ENCODE data around the gene APBB2. TPM values are rescaled to one million over a fixed set of nuclear protein-coding genes. Genes with fewer than 3 reads are reported as not detected.
A peak's percentile ranks its signal among the peaks of the same experiment; 100 is the strongest.

Gene APBB2
- total RNA-seq, 1 donor from 2014 or later, result 63.2 TPM

DNA sequence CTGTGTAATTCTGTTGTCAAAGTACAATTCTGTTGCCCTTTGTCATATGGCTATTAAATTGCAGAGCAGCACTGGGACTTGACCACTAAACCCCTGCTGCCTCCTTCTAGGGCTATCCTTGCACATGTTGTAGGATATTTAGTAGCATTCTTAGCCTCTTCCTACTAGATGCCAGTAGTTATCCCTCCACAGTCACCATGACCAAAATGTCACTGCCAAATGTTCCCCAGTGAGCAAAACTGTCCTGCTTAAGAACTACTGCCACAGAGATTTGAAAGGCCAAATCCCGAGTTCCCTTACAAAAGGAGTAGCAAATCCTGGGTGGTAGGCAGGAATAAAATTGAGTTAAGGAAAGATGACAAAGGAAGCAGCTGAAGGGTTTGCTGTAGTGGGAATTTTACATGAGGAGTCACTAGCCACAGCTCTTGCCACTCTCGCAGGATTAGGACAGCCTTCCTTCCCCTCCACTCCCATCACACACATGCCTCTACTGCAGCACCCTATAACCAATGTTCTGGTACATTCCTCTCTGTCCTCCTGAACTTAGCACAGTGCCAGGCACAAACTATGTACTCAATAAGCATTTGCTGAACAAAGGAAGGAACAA lies 8.4 kb downstream of the APBB2 start:
- TF ChIP-seq, protein P1, sequence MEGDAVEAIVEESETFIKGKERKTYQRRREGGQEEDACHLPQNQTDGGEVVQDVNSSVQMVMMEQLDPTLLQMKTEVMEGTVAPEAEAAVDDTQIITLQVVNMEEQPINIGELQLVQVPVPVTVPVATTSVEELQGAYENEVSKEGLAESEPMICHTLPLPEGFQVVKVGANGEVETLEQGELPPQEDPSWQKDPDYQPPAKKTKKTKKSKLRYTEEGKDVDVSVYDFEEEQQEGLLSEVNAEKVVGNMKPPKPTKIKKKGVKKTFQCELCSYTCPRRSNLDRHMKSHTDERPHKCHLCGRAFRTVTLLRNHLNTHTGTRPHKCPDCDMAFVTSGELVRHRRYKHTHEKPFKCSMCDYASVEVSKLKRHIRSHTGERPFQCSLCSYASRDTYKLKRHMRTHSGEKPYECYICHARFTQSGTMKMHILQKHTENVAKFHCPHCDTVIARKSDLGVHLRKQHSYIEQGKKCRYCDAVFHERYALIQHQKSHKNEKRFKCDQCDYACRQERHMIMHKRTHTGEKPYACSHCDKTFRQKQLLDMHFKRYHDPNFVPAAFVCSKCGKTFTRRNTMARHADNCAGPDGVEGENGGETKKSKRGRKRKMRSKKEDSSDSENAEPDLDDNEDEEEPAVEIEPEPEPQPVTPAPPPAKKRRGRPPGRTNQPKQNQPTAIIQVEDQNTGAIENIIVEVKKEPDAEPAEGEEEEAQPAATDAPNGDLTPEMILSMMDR (IDR thresholded peaks at IDR 0.05; ENCODE audit: unreplicated experiment), result no peak
- Mint-ChIP-seq H3K4me1 (peaks cover 52% of the 10 kb centered on the region), H3K27me3 (ENCODE audit: low read depth) (no peaks in the 10 kb centered on the region), H3K36me3 (no peaks in the 10 kb centered on the region), H3K27ac (no peak overlapping the region), H3K9me3 (peaks cover 4% of the 10 kb centered on the region), H3K4me3 (no peak overlapping the region)
- no peak for DNase-seq (ENCODE audit: low spot score in 2 of 2, unreplicated experiment in 2 of 2)

DNA sequence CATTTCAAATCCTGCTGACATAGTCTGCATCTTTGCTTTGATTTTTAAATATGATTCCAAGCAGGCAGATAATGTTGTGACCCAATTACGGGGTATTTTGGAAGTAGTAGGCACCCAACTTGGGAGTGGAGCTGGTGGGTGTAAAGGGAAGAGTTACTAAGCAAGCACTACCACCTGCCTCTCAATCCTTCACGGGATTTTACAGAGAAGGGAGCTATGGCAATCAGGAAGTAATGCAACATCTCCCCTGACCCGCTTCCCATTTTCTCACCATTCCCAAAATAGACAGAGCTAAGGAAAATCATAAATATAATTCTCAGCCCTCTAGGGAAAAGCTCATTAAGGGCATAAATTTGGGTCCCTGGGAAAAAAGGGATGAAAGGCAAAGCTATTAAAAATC lies 9.2 kb downstream of the APBB2 start:
- peak overlapping the region; percentile 94 for H3K27ac Mint-ChIP-seq
- H3K9me3 Mint-ChIP-seq, result peaks cover 4% of the 10 kb centered on the region
- peaks cover 55% of the 10 kb centered on the region for H3K4me1 Mint-ChIP-seq
- H3K27me3 Mint-ChIP-seq (ENCODE audit: low read depth), result no peaks in the 10 kb centered on the region
- H3K4me3 Mint-ChIP-seq, result no peak overlapping the region
- DNase-seq (ENCODE audit: low spot score in 2 of 2, unreplicated experiment in 2 of 2), result no peak
- TF ChIP-seq, protein P1 (IDR thresholded peaks at IDR 0.05; ENCODE audit: unreplicated experiment), result no peak
- H3K36me3 Mint-ChIP-seq, result no peaks in the 10 kb centered on the region

DNA sequence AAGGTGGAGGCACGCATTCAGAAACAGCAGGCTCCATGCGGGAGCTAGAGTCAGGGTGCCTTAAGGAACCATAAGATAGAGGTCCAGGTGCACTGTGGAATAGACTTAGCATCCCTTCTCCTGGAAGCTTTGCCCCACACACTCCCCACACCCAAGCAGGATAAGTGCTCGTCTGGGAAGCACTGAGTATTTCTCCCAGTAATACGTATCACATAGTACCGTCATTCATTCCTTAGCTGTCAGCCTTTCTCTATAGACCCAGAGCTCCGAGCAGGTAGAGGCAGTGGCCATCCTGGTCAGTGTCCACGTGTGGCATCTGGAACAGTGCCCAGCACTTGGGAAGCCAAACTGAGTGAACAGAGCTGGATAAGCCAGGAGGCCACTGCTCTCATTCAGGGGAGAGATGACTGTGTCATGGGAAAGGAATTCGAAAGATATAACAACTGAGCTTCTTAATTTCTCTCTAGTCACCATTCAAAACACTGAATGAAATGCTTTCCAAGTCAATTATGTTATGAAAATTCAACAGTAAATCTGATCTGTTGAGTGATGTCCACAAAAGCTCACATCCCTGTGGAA lies 9.9 kb downstream of the APBB2 start:
- TF ChIP-seq, protein P1 (IDR thresholded peaks at IDR 0.05; ENCODE audit: unreplicated experiment), result no peak
- peaks cover 4% of the 10 kb centered on the region for H3K9me3 Mint-ChIP-seq
- H3K4me1 Mint-ChIP-seq, result peaks cover 61% of the 10 kb centered on the region
- no peak for DNase-seq (ENCODE audit: low spot score in 2 of 2, unreplicated experiment in 2 of 2)
- no peaks in the 10 kb centered on the region for H3K27me3 Mint-ChIP-seq (ENCODE audit: low read depth)
- no peaks in the 10 kb centered on the region for H3K36me3 Mint-ChIP-seq
- H3K4me3 Mint-ChIP-seq, result no peak overlapping the region
- peak overlapping the region; percentile 94 for H3K27ac Mint-ChIP-seq

DNA sequence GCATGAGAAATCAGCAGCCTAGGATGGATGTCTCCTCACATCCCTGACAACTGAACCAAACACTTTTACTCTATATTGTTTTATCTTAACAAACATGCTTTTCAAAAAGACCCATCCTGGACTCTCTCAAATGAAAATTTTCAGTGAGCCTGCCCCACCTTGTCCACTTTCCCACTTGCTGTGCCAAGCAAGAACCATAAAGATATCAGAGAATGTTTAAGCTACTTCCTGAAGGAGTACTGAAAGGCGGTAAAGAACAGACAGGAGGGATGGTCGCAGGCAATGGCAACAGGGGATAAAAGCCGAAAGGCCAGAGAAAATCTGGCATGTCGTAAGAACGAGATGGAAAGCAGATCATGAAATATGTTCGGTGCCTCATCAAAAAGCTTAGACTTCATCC lies 10.5 kb downstream of the APBB2 start:
- Mint-ChIP-seq H3K9me3 (no peaks in the 10 kb centered on the region), H3K27ac (peak overlapping the region; percentile 94), H3K27me3 (ENCODE audit: low read depth) (no peaks in the 10 kb centered on the region), H3K4me1 (peaks cover 57% of the 10 kb centered on the region), H3K4me3 (no peak overlapping the region), H3K36me3 (no peaks in the 10 kb centered on the region)
- DNase-seq (ENCODE audit: low spot score in 2 of 2, unreplicated experiment in 2 of 2), result no peak
- TF ChIP-seq, protein P1 (IDR thresholded peaks at IDR 0.05; ENCODE audit: unreplicated experiment), result no peak

DNA sequence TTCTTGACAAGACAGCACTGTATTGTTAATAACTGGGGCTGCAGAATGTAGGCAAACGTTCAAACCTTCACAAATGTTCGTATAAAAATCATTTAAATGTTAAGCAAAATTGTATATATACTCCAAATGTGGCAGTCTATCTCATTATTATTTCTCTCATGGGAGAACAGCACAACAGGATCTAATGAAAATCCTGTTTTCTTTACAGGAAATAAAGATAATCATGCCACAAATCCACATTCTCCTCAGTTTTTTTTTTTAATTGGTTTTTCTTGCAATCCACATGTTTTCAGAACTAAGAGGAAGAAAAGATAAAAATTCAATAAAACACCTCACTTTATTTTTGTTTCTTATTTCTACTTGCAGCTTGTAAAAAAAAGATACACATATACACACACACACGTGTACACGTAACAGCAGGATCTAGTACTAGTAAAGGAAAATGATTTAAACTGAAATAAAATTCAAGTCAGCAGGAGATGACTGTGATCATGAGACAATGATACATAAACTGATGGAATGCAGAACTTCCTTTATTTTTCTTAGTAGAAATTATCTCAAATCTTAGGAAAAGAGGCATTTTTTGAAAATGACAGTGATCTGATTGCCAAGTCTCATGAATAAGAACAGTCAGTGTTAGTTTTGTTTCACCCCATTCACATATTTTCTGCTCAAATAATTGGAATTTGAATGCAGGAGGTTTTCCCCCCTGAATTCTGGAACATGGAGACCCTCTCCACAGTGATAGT lies 11.3 kb downstream of the APBB2 start:
- no peaks in the 10 kb centered on the region for H3K27me3 Mint-ChIP-seq (ENCODE audit: low read depth)
- H3K9me3 Mint-ChIP-seq, result no peaks in the 10 kb centered on the region
- no peak overlapping the region for H3K4me3 Mint-ChIP-seq
- H3K36me3 Mint-ChIP-seq, result no peaks in the 10 kb centered on the region
- H3K4me1 Mint-ChIP-seq, result peaks cover 55% of the 10 kb centered on the region
- TF ChIP-seq, protein P1 (IDR thresholded peaks at IDR 0.05; ENCODE audit: unreplicated experiment), result no peak
- DNase-seq (ENCODE audit: low spot score in 2 of 2, unreplicated experiment in 2 of 2), result no peak
- peak overlapping the region; percentile 94 for H3K27ac Mint-ChIP-seq
